ENCODE results near the gene NR3C2. TPM values are rescaled to one million over a fixed set of nuclear protein-coding genes. Genes with fewer than 3 reads are reported as not detected.
A peak's percentile ranks its signal among the peaks of the same experiment; 100 is the strongest.

The NR3C2 gene
- 0.77 and 0.79 TPM in 2 replicates for total RNA-seq

DNA sequence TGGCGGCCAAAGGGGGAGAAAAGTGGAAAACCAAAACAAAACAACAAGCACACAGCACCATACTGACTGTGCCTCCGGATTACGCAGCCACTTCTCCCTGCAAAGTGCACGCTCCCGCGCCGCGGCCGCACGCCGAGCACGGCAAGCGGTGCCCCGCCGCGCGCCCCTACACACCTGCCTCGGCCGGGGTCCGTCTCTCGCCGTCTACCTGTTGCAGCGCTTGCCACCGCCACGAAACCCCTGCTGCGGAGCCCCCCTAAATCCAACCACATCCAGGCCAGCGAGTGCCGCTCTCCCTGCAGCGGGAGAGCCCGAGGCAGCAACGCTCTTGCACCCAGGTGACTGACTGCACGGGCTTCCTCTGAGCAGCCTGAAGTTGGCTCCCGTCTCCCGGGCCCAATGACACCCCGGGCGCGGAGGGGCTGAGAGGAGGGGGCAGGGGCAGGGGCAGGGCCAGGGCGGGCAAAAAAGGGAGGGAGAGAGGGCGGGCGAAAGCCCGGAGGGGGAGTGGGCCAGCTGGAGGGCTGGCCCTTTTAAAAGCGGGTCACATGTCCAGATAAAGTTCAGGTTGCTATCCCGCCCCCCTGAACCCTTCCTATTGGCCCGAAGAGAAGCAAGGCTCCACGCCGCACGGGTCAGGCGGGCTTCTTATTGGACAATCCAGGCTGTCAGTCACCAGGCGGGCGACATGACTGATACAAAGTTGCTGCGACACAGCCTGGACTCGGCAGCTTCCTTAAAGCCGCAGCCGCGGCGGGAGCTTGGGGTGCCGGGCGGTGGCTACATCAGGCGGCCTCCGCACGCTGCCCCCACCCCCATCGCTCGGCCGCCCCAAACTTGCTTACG is at the start of gene NR3C2:
Gene NR3C2, minus strand, starts transcription at position 429 of the 846 bp plus-strand sequence.
- Histone ChIP-seq H3K27me3 (ENCODE audit: control insufficient read depth, insufficient read depth, low read length) (peaks cover 11% of the 10 kb centered on the region), H3K4me3 (ENCODE audit: low read depth, low read length) (peak within 1 kb of the TSS; percentile 92), H3K36me3 (ENCODE audit: control insufficient read depth, insufficient read depth, low read length) (no peaks in the 10 kb centered on the region)
- no peak for TF ChIP-seq CTCF (IDR thresholded peaks at IDR 0.05; ENCODE audit: insufficient read depth, low read length, severe bottlenecking)
- FAIRE-seq = no peak
- peak; percentile 92 for DNase-seq (ENCODE audit: low read depth)

DNA sequence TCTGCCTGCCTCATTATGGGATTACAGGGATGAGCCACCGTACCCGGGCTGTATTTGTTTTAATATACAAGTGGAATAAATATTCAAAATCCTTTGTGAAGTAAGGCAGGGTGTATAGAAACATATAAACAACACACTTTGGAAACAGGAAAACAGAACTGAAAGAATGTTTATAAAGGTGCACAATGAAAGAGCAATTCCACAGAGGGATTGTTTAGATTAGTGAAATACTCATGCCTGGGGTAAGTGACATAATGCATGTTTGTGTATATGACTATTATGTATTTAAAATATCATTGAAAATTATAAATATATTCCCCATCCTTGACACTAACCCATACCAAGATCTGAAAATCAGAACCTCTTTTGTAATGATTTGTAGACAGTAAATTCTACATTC is 45.0 kb upstream of the NR3C2 start:
- Histone ChIP-seq H3K4me3 (ENCODE audit: low read depth, low read length) (no peak overlapping the region), H3K36me3 (ENCODE audit: control insufficient read depth, insufficient read depth, low read length) (no peaks in the 10 kb centered on the region), H3K27me3 (ENCODE audit: control insufficient read depth, insufficient read depth, low read length) (no peaks in the 10 kb centered on the region)
- FAIRE-seq (no peak), DNase-seq (ENCODE audit: low read depth) (no peak)
- no peak for TF ChIP-seq CTCF (IDR thresholded peaks at IDR 0.05; ENCODE audit: insufficient read depth, low read length, severe bottlenecking)

DNA sequence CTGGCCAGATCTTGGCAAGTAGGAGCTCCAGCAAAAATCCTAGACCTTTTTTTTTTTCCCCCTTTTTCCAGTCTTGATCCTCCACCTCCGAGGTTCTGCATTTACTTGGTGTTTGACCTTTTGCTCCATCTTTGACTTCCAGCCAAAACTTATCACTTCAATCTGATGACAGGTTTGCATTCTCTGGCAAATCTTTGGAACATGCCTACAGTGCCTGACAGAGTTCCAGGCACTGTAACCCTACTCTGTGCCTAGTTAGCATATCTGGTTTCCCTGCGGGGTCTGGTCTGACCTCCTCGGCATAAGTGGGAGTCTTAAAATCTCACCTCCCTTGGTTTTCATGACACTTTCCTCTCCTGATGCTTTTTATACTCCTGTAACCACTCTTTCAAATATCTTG is 39.4 kb upstream of the NR3C2 start:
- H3K27me3 ChIP-seq (ENCODE audit: control insufficient read depth, insufficient read depth, low read length) = peaks cover 2% of the 10 kb centered on the region
- no peak overlapping the region for H3K4me3 ChIP-seq (ENCODE audit: low read depth, low read length)
- FAIRE-seq = no peak
- TF ChIP-seq CTCF (IDR thresholded peaks at IDR 0.05; ENCODE audit: insufficient read depth, low read length, severe bottlenecking) = no peak
- DNase-seq (ENCODE audit: low read depth) = no peak
- H3K36me3 ChIP-seq (ENCODE audit: control insufficient read depth, insufficient read depth, low read length) = no peaks in the 10 kb centered on the region

- FAIRE-seq (no peak), DNase-seq (ENCODE audit: low read depth) (no peak)
- TF ChIP-seq CTCF (IDR thresholded peaks at IDR 0.05; ENCODE audit: insufficient read depth, low read length, severe bottlenecking) = no peak
- Histone ChIP-seq H3K27me3 (ENCODE audit: control insufficient read depth, insufficient read depth, low read length) (peaks cover 2% of the 10 kb centered on the region), H3K36me3 (ENCODE audit: control insufficient read depth, insufficient read depth, low read length) (no peaks in the 10 kb centered on the region), H3K4me3 (ENCODE audit: low read depth, low read length) (no peak overlapping the region)
These were observed 35.1 kb upstream of the NR3C2 start for GRCh38 chr4:148477276-148477675.

- TF ChIP-seq CTCF (IDR thresholded peaks at IDR 0.05; ENCODE audit: insufficient read depth, low read length, severe bottlenecking) = no peak
- FAIRE-seq = no peak
- Histone ChIP-seq H3K4me3 (ENCODE audit: low read depth, low read length) (no peak overlapping the region), H3K27me3 (ENCODE audit: control insufficient read depth, insufficient read depth, low read length) (no peaks in the 10 kb centered on the region), H3K36me3 (ENCODE audit: control insufficient read depth, insufficient read depth, low read length) (no peaks in the 10 kb centered on the region)
- no peak for DNase-seq (ENCODE audit: low read depth)
These were observed 27.7 kb upstream of the NR3C2 start for GRCh38 chr4:148469938-148470337.
